NCI-H2196 treated with DMSO at 0.1 percent for 48 hours (cell line): Measurements from ENCODE around the gene MYO5B.
"Not testable (repeated sequence)": the region's sequence is repeated elsewhere in the genome, so short reads cannot be mapped to it uniquely, and the experiment has no call there.

Experiments used
- DNase-seq: peaks from one replicate; lab custom pipeline; 2025; ENCODE audit not compliant: unreplicated experiment; lab: John Stamatoyannopoulos, UW

MYO5B gene

DNA sequence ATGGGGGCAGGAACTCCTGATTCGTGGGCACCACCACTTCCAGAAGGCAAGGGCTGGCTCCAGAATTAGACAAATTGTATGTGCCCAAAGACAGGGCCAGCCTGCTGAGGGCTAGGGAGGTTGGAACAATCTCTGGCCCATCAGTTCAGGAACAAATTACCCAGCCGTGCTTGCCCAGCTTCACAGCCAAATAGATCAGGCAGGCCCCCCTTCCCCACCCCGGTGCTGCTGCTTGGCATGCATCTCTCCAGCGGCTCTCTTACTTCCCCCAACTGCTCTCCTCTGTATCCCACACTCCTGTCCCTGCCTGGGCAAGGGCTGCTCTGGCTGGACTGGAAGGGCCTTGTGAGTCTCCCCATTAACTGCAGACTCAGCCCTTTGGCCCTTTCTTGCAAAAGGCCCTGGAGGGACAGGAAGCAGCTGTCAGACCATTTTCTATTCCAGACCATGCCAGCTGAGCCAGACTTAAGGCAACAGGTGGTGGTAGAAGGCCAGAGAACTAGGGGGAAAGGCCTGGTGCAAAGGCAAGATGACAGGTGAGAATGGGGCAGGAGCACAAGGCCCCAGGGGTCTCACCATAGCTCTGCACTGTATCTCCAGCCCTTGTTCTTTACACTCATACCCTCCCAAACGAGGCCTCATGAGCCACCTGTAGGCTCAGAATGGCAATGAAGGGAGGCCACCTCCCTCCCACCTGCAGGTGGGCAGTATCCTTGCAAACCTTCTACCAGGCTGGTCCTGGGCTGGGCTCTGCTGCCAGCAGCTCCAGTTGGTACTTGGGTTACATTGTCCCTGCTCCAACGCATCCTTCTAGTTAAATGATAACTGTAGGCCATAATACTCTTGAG, 350.9 kb downstream of the MYO5B start:
- no peak for DNase-seq

DNA sequence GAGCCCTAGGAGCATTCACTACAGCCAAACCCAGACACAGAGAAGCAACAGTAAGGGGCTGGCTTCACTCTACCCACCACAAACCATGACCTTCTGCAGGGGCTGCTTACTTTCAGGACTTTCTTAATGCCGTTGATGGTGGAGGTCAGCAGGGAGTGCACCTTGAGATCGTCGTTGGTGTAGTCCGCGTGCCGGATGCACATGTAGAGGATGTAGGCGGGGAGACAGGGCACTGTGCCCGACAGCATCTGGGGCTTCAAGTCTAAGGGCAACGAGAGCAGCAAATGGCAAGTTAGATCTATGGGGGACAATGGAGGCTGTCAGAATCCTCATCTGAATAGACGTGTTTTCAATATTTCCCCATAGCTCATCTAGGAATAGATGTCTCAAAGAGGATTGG, 351.8 kb downstream of the MYO5B start:
- no peak for DNase-seq

DNA sequence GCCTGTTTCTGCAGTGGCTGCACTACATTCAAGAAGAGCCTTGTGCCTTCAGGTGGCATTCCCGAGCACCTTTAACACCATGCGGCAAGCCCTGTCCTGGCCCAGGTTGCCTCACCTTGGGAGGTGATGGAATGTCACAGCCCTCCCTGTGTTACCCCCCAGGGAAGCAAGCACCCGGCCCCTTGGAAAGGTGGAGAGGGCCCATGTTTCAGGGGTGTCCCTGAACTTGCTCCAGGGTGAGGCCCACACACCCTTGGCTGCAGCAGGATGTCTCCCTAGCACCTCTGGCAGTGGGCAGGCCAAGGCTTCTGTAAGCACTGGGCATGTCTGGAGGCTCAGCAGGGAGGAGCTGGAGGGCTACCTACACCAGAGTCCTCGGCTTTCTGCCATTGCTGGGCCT, 352.3 kb downstream of the MYO5B start:
- no peak for DNase-seq

DNA sequence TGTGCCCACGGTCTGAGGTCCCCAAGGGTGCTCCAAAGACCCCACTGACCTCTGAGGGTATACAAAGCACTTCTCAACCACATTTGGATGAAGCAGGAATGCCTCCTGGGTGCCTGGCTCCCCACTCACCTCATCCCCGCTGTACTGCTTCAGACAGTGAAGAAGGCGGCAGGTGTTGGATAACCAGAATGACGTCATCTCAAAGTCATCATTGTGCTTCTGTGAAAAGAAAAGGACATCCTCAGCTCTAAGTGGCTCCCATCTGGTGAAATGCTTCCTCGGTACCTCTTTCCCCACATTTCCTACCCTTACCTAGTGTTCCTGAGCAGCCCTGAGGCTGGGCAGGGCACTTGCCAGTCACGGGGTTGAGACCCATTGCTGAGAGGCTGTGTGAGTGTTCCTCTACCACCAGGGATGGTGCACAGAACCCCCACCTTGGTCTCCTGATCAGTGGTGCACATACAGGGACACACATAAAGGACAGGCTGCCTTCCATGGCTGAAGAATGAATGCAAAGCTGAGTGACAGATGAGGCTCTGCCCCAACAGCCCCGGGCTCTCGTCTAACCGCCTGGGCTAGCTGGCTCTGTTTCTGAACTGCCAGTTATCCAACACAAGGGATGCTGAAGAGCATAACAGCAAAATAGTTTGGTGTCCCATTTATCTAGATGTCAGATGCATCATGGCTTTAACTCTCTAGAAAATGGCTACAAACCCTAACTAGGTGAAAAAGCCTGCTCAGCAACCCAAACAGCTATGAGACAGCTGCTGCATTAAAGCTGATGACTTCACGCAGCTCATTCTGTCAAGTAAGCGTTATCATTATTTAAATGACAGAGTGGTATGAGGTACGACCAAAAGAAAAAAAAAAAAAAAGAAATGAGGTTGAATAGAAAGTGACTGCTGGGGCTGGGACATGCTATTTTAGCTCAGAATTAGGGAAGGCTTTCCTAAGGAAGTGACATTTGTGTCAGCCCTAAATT, 353.4 kb downstream of the MYO5B start:
- DNase-seq: no peak

DNA sequence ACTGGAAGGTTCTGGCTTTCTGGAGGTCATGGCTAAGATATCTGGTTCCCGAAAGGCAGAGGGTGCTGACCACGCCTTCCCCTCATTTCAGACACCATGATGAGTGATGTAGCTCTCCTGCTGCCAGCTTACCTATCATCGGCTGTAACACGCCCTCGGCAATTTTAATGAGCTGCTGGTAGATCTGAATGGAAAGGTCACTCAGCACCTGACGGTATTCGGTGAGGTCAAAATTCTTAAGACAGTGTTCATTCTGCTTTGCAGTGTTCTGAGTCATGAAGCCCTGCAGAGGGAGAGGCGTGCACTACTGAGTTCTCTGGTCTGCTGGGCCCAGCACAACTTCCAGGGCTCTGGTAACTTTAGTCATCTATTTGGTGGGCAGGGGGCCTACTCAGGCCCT, 355.9 kb downstream of the MYO5B start:
- no peak for DNase-seq

DNA sequence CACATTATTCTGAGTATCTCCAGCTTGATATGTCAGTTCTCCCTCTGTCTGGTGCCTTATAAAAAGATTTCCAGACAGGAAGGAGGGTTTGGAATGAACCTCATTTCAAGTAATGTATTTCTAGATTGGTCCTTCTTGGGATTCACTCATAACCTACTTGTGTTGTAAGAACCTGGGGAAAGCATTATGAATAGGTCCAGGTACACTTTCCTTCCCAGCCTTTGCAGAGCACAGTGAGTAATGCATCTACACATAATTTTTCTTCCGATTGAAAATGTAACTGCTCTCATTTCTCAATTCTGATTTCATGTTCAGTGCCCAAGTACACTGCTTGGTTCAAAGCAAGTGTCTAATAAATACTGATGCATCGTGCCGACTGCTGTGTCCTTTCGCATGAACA, 356.6 kb downstream of the MYO5B start:
- DNase-seq: no peak

DNA sequence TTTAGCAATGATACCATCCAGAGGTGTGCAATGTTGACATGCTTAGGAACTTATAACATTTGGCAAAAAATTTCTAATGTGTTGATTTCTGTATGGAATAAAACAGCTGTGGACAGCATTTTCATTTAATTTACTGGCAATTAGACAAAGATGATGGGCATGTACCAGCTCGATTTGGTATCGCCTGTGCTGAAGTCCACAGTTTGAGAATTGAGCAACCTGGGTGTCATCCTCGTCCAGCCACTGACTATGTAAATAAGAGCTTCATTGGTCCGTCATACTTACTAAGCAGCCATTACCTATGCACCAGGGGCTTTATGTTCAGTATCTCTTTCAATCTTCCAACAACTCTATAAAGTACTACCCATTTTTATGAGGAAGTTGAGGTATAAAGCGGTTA, 357.1 kb downstream of the MYO5B start:
- no peak for DNase-seq

DNA sequence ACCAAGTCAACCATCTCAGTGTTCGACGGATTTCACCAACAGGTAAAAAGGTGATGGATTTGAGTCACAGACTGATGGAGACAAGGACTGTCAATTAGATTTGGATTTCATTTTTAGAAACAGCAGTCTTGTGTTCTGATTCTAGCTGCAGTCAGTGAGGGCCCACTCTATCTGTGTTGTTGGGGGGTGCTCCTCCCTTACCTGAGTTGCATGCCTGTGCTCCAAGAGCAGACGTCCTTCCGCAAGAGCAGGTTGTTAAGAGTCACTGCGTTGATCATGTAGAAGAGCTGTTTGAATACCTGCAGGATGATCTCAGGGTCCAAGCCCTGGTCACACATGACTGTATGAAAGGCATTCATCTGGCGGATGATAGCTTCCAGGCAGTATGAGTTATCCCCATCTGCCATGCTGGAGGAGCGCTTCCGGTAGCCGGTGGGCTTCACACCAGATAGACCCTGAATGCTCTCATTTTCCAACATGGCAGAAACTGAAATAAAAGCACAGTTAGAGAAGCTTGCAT, 357.6 kb downstream of the MYO5B start:
- not testable (repeated sequence) for DNase-seq

DNA sequence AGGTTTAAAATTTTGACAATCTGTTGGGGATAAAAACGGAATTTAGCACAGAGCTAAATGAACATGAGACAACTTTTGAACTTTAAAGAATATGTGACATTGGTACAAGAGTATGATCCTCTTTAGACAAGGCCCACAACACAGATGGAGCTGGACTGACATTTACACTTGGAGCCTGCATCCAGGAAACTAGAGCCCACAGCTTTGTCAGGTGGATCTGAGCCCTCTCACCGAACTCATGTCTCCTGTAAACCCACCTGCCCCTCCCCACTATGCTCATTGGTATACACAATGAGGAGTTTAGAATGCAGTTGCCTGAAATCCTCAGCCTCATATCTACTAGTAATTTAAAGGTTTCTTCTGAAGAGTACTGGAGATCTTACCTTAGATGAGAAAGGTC, 359.5 kb downstream of the MYO5B start:
- no peak for DNase-seq

DNA sequence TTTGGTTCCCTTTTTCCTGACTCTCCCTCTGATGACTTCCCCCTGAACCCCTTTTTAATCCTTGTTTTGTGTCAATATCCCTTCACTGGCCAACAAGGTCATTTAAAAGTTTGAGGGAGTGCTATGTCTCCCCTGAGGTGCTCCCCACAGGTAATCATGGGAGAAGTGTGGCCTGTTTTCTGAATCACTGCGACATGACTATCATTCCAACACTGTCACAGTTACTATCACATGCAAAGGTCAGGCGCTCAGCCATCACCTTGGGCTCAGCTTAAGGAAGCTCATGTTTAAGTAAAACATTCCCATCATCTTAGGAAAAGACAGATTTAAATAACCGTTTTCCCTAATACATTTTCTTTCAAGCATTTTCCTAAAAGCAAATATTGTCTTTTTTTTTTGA, 360.7 kb downstream of the MYO5B start:
- DNase-seq: no peak

DNA sequence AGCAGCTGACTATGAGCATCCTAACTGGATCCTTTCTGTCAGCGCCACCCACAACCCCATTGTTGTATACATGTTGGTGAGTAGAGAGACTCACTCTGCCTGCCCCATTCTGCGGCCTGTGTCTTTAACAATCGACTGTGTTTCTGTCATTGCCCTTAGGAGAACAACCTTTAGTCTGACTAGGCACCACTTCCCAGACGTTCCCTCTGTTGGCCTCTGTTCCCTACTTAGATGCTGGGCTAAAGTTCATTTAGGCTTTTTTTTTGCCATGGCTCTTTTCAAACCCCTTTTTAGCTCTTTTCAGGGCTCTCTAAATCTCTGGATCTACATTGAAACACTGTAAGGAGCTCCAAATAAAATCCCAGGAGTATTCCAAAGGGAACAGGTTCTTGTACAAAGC, 361.1 kb downstream of the MYO5B start:
- no peak for DNase-seq

DNA sequence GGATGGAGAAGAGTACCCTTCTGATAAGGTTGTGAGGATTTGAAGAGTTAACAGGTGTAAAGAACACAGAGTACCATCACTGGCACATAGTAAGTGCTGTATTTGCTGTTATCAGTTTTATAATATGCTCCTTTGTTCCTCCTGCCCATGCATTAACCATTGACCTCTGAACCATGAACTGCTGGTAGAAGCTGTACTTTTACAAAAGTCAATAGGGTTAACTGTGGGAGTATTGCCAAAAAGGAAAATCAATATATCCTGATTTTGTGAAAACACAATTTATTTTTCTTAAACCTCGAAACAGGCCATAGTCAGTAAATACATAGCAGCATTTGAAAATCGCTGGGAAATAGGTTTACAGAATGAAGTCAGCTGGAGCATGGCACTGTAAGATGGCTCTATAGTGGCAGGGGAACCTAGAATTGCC, 362.7 kb downstream of the MYO5B start:
- DNase-seq: no peak

DNA sequence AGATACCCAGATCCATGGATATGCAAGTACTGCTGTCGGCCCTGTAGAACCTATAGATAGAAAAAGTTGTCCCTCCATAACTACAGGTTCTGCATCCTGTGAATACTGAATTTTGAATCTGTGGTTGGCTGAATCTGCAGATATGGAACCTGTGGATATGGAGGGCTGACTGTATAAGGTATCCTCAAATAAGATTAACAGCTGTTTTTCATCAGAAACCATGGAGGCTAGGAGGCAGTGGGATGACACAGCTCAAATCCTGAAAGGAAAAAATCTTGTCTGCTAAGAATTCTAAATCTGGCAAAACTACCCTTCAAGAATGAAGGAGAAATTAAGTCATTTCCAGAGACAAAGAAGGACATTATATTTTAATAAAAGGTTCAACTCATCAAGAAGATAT, 367.0 kb downstream of the MYO5B start:
- no peak for DNase-seq

DNA sequence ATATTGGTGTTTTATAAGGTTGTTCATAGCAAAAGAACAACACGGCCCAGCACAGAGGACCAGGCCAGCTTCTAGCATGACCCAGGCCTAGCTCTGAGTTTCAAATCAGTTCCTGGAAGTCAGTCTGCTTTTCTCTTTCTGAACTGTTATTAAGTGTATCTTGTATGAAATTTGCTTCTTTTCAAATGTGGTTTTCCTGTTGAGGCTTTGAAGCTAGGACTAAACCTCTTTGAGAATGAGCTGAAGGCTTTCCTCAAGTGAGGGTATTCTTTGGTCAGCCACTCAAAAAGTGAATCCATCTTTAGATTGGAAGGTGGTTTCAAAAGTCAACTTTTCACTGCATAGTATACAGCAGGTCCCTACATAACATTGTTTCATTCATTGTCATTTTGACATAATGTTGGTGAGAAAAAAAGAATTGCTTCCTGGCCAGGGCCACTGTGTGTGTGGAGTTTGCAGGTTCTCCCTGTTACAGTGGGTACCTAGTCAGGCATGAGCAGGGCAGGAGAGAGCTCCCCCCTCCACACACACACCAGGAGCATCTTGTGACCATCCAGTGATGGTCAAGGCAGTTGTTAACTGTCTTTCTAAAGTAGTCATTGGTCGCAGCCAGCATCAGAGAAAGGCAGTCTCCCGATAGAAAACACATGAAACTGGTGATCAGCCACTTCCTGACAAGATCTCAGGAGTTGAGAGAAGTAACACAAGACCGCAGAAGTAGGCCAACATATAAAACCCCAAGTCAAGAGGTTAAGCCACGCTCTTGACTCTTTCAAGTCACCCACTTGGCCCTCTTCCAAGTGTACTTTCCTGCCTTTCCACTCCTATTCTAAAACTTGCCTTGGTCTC, 374.9 kb downstream of the MYO5B start:
- DNase-seq: no peak

DNA sequence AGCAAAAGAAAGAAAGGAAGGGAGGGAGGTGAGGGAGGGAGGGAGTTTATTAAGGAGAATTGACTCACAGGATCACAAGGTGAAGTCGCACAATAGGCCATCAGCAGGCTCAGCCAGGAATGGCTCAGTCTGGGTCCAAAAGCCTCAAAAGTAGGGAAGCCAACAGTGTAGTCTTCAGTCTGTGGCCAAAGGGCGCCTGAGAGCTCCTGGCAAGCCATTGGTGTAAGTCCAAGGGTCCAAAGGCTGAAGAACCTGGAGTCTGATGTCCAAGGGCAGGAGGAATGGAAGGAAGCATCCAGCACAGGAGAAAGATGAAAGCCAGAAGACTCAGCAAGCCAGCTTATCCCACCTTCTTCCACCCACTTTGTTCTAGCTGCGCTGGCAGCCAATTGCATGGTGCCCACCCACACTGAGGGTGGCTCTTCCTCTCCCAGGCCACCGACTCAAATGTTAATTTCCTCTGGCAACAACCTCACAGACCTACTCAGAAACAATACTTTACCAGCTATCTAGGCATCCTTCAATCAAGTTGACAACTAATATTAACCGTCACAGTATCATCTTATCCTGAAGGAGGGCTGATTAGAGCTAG, 375.8 kb downstream of the MYO5B start:
- no peak for DNase-seq

DNA sequence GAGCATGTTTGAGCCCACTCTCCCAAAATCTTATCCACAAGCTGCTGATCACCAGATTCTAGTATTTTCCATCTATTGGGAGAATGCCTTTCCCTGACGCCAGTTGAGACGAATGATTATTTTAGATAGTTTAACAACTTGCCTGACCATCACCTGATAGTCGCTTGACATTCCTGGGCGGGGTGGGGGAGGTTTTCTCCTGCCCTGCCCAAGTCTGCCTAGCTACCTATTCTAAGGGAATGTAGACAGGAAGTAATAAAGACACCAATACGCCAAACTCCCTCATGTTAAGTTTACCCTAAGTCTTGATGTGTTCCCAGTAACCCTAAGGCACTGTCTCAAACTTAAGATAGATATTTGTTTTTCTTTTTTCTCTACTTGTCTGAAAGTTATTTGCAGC, 377.0 kb downstream of the MYO5B start:
- no peak for DNase-seq

DNA sequence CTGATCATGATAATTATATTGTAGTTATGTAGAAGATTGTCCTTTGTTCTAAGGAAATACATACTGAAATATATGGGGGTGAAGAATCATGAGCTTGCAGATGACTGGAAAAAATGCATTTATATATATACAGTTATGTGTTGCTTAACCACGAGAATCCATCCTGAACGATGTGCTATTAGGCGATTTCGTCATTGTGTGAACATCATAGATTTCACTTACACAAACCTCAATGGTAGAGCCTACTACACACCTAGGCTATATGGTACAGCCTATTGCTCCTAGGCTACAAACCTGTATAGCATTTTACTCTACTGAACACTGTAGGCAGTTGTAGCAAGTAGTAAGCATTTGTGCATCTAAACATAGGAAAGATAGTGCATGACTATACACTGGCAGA, 379.0 kb downstream of the MYO5B start:
- no peak for DNase-seq

DNA sequence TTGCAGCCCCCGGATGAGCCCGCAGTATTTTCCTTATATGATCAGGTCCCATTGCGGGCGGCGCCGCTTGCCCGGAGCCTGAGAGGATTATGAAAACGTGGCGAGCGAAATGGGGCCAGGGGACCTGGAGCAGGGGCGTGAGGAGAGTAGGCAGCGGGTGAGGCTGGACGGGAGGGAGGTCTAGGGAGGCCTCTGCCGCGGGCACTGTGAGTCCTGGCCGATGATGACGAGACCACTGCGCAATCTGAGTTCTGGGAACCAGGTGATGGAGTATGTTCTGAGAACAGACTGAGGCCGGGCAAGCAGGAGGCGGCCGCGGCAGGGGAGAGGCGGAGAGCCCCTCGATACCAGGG, 380.8 kb downstream of the MYO5B start:
- no peak for DNase-seq

DNA sequence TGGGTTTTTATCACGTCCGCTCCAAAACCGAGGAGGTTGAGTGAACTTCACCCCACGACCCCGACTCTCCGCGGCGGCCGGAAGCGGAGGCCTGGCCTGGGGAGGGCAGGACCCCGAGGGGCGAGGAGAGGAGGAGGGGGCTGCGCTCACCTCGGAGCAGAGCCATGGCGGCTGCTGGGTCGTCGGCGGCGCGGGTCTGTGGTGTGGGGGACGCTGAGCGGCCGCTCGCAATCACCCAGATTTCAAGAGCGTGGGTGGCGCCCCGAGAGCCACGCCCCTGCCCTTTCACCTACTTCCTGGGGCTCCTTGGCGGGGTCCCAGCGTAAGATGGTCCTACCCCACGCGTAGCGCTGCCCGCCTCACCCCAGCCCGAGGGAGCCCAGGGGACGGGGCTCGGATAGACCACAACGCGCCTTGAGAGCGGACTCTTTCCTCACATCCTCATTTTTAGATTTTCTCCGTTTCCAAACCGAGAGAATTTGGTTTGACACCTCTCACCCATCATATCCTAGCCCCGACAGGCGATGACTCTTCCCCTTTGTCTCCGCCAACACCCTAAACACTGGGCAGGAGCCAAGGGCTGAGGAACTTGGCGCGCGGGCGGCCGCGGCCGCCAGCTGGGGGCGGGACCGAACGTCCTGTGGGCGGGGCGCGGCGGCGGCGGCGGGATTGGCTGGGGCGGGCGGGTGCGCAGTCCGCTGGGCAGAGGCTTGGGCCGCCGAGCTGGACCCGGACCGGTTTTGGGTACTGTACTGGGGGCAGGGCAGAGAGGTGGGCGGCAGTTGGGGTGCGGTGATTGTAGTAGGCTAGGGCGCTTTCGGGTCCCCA, 381.4 kb downstream of the MYO5B start, which contains the start of gene ACAA2:
ACAA2 (minus strand) TSS at position 215 of the 828 bp plus-strand sequence; CDS start at position 166, 49 bp downstream.
- DNase-seq: peak; percentile 73

DNA sequence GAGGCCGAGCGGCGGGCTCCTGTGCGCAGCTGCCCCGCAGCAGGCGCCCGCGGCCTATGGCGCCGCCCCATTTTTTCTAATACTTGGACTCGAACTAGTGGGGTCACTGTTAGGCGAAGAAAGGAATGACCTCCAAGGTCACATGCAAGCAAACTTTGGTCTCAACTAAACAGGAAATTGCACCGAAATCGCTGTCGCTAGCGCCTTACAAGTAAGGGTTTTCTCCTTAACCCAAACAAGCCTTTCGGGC, 382.0 kb downstream of the MYO5B start:
- DNase-seq: peak; percentile 16
